ENCODE measurements around the gene SLC25A38.
"Not testable (repeated sequence)": the region's sequence is repeated elsewhere in the genome, so short reads cannot be mapped to it uniquely, and the experiment has no call there.

SLC25A38 gene

GRCh38 chr3:39408493-39409372, 25.6 kb downstream of the SLC25A38 start:
- no peak for DNase-seq

- DNase-seq = no peak
Measured at GRCh38 chr3:39409514-39410136, 26.5 kb downstream of the SLC25A38 start.

DNA sequence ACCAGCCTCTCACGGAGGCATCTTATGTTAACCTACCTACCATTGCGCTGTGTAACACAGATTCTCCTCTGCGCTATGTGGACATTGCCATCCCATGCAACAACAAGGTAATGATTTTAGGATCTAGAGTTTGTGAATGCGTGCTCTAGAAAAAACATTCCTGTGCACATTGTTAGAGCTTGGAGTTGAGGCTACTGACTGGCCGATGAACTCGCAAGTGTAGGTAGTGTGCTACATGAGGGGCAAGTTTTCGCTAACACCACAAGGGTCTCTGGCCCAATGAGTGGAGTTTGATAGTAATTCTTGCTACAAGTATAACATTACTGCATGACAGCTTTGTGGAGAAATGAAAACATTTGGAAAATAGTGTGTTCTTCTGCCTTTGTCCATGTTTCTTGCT, 27.7 kb downstream of the SLC25A38 start:
- no peak for DNase-seq

GRCh38 chr3:39412668-39413260, 29.6 kb downstream of the SLC25A38 start:
- DNase-seq = no peak

DNA sequence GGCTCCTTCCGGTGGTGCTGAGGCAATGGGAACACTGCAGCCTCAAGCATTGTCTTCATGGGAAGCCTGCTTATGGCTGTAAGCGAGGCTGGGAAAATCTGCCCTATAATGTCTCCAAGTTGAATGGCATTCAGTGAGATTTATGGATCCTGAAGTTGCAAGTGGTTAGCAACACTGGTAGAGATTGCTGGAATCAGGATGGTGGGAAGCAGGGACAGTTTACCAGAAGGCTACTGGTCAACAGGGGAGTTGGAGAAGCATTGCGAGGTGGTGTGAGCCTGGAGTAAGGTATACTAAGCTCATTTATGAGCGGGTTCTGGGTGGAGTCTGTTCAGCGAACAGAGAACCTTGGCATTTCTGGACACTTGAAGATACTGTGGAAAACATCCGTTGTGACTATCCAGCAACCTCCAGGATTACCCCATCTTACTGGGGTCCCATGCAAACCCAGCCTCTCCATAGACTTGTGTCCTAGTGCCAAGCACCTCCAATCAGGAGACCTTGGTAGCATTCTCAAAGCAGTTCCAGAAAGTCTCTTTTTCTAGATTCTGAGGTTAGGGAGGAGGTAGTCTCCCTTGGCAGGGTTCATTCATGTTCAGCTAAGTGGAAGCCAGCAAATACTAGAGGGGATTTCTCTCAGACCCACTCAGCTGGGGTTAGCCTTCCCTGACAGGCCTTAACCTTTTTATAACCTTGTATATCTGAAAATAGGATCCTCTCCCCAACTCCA, 30.7 kb downstream of the SLC25A38 start:
- DNase-seq = no peak

- DNase-seq = no peak
Measured at GRCh38 chr3:39414421-39414907, 31.3 kb downstream of the SLC25A38 start.

DNA sequence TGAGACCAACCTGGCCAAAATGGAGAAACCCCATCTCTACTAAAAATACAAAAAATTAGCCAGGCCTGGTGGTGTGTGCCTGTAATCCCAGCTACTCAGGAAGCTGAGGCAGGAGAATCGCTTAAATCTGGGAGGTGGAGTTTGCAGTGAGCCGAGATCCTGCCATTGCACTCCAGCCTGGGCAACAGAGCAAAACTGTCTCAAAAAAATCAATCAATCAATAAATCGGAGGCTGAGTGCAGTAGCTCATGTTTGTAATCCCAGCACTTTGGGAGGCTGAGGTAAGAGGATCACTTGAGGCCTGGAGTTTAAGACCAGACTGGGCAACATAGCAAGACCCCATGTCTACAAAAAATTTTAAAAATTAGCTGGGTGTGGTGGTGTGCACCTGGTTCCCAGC, 32.1 kb downstream of the SLC25A38 start:
- not testable (repeated sequence) for DNase-seq

GRCh38 chr3:39415983-39416382, 32.8 kb downstream of the SLC25A38 start:
- no peak for DNase-seq

DNA sequence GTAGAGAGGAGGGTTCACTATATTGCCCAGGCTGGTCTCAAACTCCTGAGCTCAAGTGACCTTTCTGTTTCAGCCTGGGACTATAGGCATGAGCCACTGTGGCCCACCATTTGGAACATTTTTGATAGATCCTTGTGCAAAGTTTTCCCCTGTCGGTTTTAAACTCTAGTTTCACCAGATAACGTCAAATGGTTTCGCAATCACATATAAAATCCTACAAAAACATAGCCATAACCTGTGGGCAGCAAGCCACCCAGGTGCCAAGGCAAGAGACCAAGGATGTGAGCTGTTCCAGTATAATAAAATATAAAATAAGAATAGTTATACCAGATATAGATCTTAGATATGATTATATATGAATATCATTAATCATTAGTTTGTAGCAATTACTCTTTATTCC, 33.8 kb downstream of the SLC25A38 start:
- DNase-seq = not testable (repeated sequence)

DNA sequence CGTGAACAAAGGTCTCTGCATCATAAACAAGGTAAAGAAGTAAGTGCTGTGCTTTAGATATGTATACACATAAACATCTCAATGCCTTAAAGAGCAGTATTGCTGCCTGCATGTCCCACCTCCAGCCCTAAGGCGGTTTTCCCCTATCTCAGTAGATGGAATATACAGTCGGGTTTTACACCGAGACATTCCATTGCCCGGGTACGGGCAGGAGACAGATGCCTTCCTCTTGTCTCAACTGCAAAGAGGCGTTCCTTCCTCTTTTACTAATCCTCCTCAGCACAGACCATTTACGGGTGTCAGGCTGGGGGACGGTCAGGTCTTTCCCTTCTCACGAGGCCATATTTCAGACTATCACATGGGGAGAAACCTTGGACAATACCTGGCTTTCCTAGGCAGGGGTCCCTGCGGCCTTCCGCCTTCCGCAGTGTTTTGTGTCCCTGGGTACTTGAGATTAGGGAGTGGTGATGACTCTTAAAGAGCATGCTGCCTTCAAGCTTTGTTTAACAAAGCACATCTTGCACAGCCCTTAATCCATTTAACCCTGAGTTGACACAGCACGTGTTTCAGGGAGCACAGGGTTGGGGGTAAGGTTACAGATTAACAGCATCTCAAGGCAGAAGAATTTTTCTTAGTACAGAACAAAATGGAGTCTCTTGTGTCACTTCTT, 35.5 kb downstream of the SLC25A38 start:
- DNase-seq = not testable (repeated sequence)

DNA sequence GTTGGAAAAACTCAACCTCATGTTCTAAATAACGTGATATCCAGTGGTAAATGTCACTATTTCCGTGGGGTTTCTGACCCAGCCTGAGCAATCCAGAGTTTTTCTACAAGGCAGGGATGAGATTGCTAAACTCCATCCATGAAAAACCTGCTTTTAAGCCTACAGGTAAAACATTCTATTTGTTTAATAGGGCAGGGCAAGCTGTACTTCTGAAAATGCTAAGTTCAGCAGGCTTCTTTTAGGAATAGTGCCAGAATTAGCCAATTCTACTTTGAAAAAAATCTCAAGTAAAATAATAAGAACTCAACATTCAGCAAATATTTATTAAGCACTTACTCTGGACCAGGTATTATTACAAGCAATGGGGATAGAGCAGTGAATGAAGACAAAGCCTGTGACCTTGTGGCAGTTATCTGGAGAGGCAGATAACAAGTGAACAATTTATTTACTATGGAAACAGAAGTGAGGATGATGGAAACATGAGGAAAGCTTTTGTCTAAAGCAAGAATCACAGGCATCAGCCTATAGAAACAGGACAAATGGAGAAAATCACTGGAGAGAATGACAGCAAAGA, 36.7 kb downstream of the SLC25A38 start:
- DNase-seq = no peak

- DNase-seq = no peak
Measured at GRCh38 chr3:39420543-39420942, 37.4 kb downstream of the SLC25A38 start.

DNA sequence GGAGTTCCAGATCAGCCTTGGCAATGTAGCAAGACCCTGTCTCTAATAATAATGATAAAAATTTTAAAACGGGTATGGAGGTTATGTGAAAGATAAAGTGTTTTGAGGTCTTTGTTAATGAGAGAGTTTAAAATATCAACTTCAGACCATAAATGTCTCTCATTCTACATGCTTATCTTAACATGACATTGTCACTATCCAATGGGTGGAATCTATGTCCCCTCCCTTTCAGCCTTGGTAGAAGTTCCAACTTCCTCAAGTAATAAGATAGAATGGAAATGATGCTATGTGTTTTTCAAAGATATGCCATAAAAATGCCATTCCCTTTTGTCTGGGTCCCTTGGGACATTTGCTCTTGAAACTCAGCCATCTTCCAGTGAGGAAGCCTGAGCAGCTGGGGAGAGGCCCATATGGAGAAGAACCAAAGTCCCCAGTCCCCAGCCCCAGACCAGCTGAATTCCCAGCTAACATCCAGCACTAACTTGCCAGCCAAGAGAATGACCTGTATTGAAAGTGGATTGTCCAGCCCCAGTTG, 40.3 kb downstream of the SLC25A38 start:
- no peak for DNase-seq

DNA sequence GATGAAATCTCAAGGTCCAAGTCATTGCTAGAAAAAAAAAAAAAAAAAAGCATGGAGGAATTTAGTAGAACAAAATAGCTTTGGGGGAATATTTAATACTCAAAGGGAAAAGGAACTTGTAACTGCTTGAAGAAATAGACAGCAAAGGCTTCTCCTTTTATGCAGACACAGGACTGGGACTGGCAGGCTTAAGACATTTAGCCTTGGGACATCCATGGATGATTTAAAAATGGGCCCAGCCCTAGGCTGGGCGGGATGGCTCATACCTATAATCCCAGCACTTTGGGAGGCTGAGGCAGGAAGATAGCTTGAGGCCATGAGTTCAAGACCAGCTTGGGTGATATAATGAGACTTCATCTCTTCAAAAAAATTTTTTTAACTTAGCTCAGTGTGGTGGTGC, 43.1 kb downstream of the SLC25A38 start:
- no peak for DNase-seq

- no peak for DNase-seq
Measured at GRCh38 chr3:39427506-39427905, 44.3 kb downstream of the SLC25A38 start.

DNA sequence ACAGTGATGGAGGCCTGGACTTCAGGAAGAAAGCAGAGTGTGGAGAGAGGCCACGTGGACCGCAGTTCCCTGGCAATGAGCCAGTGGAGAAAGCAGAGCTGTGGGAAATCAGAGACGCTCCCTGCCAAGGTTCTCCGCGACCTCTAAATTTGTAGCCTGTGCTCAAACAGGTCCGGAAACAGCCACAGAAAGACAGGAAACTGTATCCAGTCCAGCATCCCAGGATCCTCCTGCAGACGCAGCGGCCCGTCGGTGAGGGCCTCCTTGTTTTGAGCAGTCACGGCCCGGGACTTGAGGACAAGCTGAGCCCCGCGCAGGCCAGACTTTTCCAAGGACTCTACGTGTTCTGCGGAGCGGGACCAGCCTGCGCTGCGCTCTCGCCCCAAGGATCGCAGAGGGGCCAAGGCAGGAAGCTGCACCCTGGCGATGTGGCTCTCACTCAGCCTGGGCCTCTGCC, 45.6 kb downstream of the SLC25A38 start:
- DNase-seq = no peak

DNA sequence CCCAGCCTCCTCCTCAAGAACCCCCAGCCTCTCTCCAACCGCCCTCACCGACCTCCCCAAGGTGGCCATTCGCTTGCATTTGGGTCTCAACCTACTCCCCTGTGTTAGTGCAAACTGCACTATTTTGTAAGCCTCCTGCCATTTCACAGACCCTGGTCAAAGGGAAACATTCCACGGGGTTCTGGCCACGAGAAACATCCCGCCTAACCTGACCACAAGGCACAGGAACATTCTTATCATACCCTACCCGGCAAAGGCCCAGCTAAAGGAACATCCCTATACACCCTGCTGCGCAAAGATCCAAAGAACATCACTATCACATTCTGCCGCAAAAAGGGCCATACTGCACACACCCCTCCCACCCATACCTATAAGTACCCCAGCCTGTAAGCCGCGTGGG, 46.3 kb downstream of the SLC25A38 start:
- no peak for DNase-seq

DNA sequence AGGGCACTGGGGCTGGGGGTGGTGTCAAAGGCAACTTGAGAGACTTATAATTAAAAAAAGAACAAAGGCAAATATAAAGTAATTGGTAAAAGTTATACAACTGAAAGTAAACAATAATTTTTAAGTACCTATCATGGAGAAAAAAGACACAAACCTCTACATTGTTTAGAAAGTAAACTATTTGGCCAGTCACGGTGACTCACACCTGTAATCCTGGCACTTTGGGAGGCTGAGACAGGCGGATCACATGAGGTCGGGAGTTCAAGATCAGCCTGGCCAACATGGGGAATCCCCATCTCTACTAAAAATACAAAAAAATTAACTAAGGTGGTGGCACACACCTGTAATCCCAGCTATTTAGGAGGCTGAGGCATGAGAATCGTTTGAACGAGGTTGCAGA, 49.2 kb downstream of the SLC25A38 start:
- DNase-seq = no peak

- DNase-seq = no peak
Measured at GRCh38 chr3:39433642-39434041, 50.5 kb downstream of the SLC25A38 start.

DNA sequence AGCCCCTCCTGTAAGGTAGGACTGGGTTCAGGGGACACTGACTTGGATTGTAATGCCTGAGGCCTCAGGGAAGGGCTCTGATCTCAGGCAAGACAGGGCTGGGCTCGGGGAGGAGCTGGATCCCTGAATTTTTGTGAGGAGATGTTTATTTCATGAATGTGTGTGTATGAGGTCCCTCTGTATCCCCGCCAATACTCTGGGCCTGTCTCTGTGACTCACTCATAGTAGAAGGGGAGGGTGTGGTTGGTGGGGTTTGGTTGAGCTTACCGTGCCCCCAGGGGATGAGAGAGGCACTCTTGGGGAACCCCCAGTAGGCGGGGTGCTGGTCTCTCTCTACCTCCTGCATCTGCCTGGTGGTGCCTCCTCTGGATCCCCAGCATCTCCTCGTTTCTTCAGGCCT, 51.4 kb downstream of the SLC25A38 start:
- DNase-seq = no peak

GRCh38 chr3:39435006-39435748, 52.0 kb downstream of the SLC25A38 start:
- DNase-seq = no peak

Measured in SIG-M5 (cell line).